Activated CD8-positive, alpha-beta memory T cell treated with anti-CD3 and anti-CD28 coated beads, Interleukin-2, amount 50 U/mL, for 24 hours (primary cell): ENCODE measurements around the gene AKR7A2.

Experiments
- DNase-seq: peaks from one replicate; pipeline ENCODE4 v3.0.0-alpha.2; 2020; ENCODE audit errors: extremely low read depth

AKR7A2 gene

DNA sequence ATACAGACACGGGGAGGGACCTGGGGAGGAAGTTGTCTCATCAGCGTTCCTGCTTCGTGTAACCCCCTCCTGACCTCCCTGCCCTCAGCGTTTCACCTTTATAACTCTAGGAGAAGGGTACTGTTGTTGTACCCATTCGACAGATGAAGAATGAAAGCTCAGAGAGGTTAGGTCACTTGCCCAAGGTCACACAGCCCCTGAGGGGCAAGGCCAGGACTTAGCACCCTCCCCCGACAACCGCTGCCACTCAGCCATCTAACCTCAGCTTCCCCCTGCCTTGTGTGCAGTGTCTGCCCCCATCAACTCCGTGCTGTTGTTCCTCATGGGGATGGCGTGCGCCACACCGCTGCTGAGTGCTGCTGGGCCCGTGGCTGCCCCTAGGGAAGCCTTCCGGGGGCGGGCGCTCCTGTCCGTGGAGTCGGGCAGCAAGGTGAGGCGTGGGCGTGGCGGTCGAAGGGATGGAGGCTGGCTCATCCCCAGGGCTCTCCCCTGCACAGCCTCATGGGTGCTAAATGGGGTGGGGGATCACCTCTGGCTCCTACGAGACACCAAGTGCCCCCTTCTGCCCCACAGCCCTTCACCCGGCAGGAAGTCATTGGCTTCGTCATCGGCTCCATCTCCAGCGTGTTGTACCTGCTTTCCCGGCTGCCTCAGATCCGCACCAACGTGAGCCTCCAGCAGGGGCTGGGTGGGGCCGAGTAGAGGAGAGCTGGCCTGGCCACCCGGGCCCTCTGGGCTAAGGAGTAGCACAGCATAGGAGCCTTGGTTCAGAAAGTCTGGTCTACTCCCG is 14.2 kb upstream of the AKR7A2 start:
- DNase-seq: no peak

GRCh38 chr1:19325368-19325957 is 13.5 kb upstream of the AKR7A2 start:
- no peak for DNase-seq

- no peak for DNase-seq
Observed at GRCh38 chr1:19324665-19324990, 12.7 kb upstream of the AKR7A2 start.

- DNase-seq: no peak
Observed at GRCh38 chr1:19323987-19324664, 12.2 kb upstream of the AKR7A2 start.

GRCh38 chr1:19322481-19322880 is 10.5 kb upstream of the AKR7A2 start:
- no peak for DNase-seq

GRCh38 chr1:19321071-19321470 is 9.1 kb upstream of the AKR7A2 start:
- no peak for DNase-seq

DNA sequence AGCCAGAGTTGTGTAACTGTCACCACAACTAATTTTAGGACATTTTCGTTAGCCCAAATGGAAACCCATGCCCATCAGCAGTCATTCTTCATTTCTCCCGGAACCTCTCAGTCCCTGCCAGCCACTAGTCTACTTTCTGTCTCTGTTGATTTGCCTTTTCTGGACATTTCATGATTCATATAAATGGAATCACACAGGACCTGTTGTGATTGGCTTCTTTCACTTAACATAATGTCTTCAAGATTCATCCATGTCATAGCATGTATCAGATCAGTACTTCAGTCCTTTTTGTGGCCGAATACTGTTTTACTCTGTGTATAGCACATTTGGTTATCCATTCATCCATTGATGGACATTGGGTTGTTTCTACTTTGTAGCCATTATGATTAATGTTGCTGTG is 7.3 kb upstream of the AKR7A2 start:
- no peak for DNase-seq

- no peak for DNase-seq
Observed at GRCh38 chr1:19317126-19317910, 5.4 kb upstream of the AKR7A2 start.

DNA sequence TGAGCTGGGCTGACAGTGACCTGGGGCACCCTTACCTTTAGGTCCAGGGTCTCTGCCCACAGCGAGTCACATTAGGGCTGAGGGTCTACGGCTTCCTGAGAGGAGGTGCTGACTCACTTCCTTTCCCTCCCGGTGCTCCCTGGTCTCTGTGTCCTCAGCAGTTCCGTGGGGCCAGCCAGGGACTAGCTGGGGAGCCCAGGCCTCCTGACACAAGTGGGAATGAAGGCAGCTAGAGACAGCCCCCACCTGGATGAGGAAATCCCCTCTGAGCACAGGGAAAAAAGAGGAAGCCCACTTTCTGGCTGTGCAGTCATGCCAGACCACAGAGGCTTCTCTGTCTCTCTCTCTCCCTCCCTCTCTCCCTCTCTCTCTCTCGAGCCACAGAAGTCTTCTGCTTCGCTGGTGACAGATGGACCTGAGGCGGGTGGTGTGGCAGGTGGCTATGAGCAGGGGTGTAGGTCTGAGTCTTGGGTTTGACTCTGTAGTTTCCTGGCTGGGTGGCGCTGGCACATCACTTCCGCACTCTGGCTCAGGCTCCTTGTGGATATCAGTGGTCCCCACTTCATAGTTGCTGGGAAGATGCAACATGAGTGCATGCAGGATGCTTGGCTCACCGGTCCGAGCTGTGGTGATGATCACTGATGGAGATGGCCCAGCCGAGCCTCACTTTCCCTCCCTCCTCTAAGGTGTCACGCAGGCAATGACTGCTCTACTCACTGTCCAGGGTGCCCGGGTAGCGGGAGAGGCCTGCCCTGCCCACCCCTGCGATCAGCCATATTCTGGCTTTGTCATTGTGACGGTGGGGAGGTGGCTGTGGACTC is 3.6 kb upstream of the AKR7A2 start:
- no peak for DNase-seq

DNA sequence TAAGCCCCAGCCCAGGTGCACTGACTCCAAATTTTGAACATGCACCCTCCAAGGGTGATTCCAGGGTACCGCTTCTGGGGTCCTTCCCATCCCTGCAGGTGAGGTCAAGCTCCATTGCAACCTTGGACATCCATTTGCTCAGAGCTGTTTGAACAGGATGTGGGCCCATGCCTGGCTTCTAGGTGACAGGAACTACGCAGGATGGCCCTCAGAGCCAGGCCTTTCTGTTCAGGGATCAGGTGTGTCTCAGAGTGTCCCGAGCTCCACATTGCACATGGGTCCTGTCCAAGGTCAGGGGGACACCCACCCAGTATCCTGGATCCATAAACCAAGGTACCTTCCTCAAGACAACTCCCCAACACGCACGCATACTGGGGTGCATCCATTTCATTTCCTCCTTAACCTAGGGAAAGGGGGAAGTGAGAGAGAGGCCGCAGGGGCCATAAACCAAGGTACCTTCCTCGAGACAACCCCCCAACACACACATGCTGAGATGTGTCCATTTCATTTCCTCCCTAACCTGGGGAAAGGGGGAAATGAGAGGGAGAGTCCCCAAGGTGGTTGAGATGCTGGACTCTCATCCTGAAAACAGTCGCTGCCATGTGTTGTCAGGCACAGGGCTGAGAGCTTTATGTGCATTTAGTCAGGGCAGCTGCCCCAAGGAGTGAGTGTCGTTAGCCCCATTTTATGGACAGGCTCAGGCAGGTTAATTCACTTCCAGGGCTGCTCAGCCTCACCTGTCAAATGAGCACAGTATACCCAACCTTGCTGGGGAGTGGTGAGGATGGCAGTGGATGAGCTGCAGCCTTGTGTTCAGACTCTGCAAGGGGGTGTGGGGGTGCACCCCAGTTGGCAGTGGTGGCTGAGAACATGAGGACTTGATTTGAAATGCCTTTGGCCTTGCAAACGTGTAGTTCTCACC is 2.3 kb upstream of the AKR7A2 start:
- no peak for DNase-seq

- DNase-seq: no peak
Observed at GRCh38 chr1:19313636-19313959, 1.7 kb upstream of the AKR7A2 start.

DNA sequence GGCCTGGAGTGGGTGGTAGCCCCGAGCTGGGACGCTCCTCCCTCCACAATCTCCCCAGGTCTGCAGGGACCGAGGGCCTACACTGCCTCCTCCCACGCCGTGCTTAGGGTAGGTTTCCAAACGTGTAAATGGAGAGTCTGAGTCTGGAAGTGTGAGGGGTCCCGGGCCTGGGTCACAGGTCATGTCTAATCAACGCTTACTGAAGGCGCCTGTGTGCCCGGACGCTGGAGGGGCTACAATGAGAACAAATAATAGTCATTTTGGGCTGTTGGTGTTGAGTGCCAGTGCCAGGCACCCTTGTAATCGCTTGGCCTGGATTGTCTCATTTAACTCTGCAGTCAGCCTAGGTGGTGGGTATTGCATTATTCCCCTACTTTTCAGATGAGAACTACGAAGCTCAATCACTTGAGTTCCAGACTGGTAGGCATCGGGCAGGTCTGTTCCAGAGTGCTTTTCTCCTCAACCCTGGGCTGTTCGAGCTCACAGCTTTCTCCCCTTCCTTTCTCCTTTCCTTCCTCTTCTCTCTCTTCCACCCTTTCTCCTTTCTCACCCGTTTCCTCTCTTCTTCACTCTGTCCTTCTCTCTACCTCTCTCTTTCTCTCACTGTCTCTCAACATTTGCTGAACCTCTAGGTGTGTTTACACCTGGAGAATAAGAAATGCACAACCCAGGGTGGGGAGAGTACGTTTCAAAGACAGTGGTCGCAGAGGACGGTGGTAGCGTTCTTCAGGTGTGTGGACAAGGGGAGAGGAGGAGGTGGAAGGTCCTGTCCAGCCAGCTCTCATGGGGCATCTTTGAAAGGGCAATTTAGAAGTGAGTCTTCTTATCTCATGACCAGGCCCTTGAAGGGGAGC is 1.1 kb upstream of the AKR7A2 start:
- no peak for DNase-seq

DNA sequence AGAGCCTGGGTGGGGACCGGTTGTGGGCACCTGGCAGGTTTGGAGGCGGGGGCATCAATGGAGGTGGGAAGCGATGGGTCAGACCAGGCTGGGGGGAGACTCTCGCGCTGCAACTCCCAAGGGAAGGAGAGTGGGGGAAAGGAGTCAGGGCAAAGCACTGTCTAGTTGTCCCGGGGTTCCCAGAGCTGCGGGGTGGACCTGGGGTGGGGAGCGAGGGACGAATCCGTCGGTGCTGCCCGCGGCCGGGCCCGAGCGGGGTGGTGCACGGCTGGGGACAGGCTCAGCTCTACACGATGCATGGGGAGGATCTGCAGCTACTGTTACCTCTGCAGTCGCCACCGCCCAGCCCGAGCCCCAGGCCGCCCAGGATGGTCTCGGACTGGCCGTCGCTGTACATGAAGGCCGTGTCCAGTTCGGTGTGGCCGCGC is 427 bp downstream of the AKR7A2 start:
- DNase-seq: no peak

GRCh38 chr1:19310720-19311502 is 1.0 kb downstream of the AKR7A2 start:
- DNase-seq: no peak

- DNase-seq: no peak
Observed at GRCh38 chr1:19310061-19310460, 1.9 kb downstream of the AKR7A2 start.

DNA sequence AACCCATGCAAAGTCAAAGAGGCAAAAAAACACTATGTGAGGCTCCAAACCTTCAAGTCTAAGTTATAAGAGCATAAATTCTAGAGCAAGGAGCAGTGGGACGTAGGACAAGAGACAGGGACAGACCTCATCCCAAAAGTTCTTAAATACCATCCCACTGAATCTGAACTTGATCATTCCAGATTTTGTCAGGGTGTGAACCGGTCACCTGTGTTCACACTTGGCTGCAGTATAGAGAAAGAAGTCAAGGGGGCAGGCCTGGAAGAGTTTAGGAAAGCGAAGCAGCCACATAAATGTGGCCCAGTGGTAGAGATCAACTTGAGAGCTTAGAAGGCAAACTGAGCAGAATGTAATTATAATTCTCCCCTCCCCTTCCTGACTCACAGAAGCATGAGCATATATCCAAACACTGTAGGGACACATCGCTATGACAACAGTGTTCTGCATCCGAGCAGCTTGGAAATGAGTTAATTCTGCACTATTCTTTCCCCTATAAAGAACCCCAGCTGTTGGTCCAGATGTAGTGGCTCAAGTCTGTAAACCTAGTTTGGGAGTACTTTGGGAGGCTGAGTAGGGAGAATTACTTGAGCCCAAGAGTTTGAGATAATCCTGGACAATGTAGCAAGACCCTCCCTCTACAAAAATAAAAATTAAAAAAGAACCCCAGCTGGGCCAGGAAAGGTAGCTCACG is 2.7 kb downstream of the AKR7A2 start:
- DNase-seq: no peak

DNA sequence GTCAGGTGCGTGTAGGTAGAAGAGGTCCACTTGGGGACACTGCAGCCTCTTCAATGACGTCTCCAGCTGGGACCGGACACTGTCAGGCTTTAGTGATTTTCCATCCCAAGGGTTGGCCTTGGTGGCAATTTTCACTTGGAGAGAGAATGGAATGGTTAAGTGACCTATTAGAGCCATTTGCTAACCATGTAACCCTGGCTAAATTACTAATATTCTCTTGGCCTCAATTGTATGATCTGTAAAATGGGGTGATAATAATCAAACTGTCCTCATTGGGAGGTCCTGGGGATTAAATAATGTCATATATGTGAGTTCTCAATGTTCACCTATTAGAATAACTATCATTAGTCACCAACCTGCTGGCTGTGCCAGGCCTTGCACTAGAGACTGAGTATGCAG is 3.4 kb downstream of the AKR7A2 start:
- DNase-seq: no peak

GRCh38 chr1:19307794-19308508 is 4.0 kb downstream of the AKR7A2 start:
- DNase-seq: no peak
